22Rv1 (cell line): ENCODE results near the gene CMTM2.

Experiments used
- CTCF ChIP-seq: fragments of 450-650 bp; IDR thresholded peaks from 2 replicates; pipeline ENCODE4 v1.5.1; 2017; ENCODE audit warnings: mild to moderate bottlenecking
- ZFX ChIP-seq: fragments of 450-650 bp; IDR thresholded peaks from 2 replicates; pipeline ENCODE4 v1.6.1; 2017; ENCODE audit warnings: antibody characterized with exemption, borderline replicate concordance

- TF ChIP-seq CTCF (no peak), ZFX (no peak)
Measured at GRCh38 chr16:66566051-66566901, 13.0 kb upstream of the CMTM2 start, which contains the start of gene CMTM1.
